Measurements from ENCODE around the gene AATK. TPM values are rescaled to one million over a fixed set of nuclear protein-coding genes. Genes with fewer than 3 reads are reported as not detected.

The AATK gene
- total and polyA plus RNA-seq, 2 of the 13 experiments (the other 11 are each of a cell fraction or from before 2014, with no cell fraction given) = 2.9 to 8.4 TPM

DNA sequence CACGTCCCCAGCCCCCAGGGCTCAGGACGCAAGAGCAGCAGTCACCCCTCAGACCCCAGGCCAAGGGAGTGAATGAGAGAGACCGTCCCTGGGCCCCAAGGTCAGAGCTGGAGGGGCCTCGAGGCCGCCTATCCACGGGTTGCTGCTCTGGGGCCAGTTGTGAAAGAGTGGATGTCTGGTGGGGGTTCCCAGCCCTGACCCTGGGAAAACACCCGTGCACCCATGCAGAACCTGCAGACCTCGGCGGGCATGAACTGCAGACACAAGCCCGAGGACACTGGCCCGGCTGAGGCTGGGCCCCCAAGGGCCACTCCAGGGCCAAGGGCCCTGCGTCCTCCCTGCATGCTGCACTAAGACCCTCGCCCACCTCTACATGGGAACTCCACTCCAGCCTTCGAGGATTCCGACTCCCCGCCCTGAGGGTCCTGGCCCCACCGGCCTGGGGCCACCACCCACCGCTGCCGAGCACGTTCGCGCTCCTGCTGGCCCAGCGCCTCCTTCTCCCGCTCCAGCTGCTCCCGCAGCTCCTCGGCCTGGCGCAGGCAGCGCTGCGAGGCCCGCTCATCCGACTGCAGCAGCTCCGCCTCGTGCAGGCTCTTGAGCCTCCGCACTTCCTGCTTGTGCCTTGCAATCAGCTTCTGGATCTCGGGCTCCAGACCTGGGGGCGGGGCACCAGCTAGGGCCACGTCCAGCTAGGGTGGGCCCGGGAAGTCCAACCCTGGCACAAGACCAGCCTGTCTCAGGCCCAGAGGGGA lies 27.6 kb upstream of the AATK start:
- Histone ChIP-seq H3K4me1 (ENCODE audit: insufficient read depth, low read length) (no peaks in the 10 kb centered on the region), H3K4me3 (replicated peaks in 1 of 3; ENCODE audit: insufficient read depth in 1 of 3, low read depth in 2 of 3, low read length in 3 of 3) (no peak overlapping the region), H3K36me3 (replicated peaks in 1 of 2; ENCODE audit: control insufficient read depth in 1 of 2, insufficient read depth in 2 of 2, low read length in 2 of 2) (peaks cover 13 to 16% of the 10 kb centered on the region in 2 experiments; a peak in 4 of 5 replicates), H3K9me3 (ENCODE audit: low read length) (no peaks in the 10 kb centered on the region), H3K27me3 (ENCODE audit: control insufficient read depth in 1 of 2, insufficient read depth in 2 of 2, low read length in 2 of 2) (no peaks in the 10 kb centered on the region), H3K27ac (ENCODE audit: extremely low read length, insufficient read depth, low read length) (no peak overlapping the region), H3K9ac (ENCODE audit: insufficient read depth, low read depth, low read length) (no peak overlapping the region), H2AFZ (ENCODE audit: low read length) (no peak overlapping the region), H4K20me1 (ENCODE audit: insufficient read depth, low read length) (no peaks in the 10 kb centered on the region), H3K4me2 (ENCODE audit: low read depth, low read length) (no peak overlapping the region), H3K79me2 (ENCODE audit: insufficient read depth, low read length) (no peaks in the 10 kb centered on the region)
- in situ Hi-C loops (cut with HindIII; ENCODE audit: extremely low pct_ligation_motif_present, low pct_unique_long_range_greater_than_20kb) (loop anchor here (5.0 kb wide), 1 partner anchor 51 kb away; no protein-coding TSS in a partner anchor), intact Hi-C loops (cut with micrococcal nuclease; ENCODE audit: unreplicated experiment) (no loop called here)
- ATAC-seq (no peak), DNase-seq (ENCODE audit: low spot score) (no peak), FAIRE-seq (no peak)
- TF ChIP-seq, protein P1, sequence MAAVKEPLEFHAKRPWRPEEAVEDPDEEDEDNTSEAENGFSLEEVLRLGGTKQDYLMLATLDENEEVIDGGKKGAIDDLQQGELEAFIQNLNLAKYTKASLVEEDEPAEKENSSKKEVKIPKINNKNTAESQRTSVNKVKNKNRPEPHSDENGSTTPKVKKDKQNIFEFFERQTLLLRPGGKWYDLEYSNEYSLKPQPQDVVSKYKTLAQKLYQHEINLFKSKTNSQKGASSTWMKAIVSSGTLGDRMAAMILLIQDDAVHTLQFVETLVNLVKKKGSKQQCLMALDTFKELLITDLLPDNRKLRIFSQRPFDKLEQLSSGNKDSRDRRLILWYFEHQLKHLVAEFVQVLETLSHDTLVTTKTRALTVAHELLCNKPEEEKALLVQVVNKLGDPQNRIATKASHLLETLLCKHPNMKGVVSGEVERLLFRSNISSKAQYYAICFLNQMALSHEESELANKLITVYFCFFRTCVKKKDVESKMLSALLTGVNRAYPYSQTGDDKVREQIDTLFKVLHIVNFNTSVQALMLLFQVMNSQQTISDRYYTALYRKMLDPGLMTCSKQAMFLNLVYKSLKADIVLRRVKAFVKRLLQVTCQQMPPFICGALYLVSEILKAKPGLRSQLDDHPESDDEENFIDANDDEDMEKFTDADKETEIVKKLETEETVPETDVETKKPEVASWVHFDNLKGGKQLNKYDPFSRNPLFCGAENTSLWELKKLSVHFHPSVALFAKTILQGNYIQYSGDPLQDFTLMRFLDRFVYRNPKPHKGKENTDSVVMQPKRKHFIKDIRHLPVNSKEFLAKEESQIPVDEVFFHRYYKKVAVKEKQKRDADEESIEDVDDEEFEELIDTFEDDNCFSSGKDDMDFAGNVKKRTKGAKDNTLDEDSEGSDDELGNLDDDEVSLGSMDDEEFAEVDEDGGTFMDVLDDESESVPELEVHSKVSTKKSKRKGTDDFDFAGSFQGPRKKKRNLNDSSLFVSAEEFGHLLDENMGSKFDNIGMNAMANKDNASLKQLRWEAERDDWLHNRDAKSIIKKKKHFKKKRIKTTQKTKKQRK (IDR thresholded peaks at IDR 0.05; ENCODE audit: low read length) = no peak
- TF ChIP-seq MED1 (CRISPR knock-in tag; IDR thresholded peaks at IDR 0.05) = no peak
- TF ChIP-seq ZNF749 (CRISPR knock-in tag; IDR thresholded peaks at IDR 0.05; ENCODE audit: borderline replicate concordance) = no peak
- TF ChIP-seq KLF11 (CRISPR knock-in tag; IDR thresholded peaks at IDR 0.05) = no peak
- no peak for TF ChIP-seq ZNF768 (CRISPR knock-in tag; IDR thresholded peaks at IDR 0.05)
- no peak for TF ChIP-seq RAD21 (CRISPR knock-in tag; IDR thresholded peaks at IDR 0.05)
- no peak for TF ChIP-seq KDM4B (CRISPR knock-in tag; IDR thresholded peaks at IDR 0.05)
- no peak for TF ChIP-seq GABPB1 (CRISPR knock-in tag; IDR thresholded peaks at IDR 0.05)
- TF ChIP-seq ZNF552 (CRISPR knock-in tag; IDR thresholded peaks at IDR 0.05; ENCODE audit: borderline replicate concordance) = no peak
- no peak for TF ChIP-seq NR2F2 (IDR thresholded peaks at IDR 0.05; ENCODE audit: borderline replicate concordance, low read depth)
- no peak for TF ChIP-seq ARNTL (CRISPR knock-in tag; IDR thresholded peaks at IDR 0.05)
- TF ChIP-seq, protein P2, sequence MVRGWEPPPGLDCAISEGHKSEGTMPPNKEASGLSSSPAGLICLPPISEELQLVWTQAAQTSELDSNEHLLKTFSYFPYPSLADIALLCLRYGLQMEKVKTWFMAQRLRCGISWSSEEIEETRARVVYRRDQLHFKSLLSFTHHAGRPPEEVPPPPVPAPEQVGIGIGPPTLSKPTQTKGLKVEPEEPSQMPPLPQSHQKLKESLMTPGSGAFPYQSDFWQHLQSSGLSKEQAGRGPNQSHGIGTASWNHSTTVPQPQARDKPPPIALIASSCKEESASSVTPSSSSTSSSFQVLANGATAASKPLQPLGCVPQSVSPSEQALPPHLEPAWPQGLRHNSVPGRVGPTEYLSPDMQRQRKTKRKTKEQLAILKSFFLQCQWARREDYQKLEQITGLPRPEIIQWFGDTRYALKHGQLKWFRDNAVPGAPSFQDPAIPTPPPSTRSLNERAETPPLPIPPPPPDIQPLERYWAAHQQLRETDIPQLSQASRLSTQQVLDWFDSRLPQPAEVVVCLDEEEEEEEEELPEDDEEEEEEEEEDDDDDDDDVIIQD (CRISPR knock-in tag; IDR thresholded peaks at IDR 0.05; ENCODE audit: low read depth) = no peak
- TF ChIP-seq FLYWCH1 (CRISPR knock-in tag; IDR thresholded peaks at IDR 0.05) = no peak
- TF ChIP-seq KDM6A (CRISPR knock-in tag; IDR thresholded peaks at IDR 0.05; ENCODE audit: low read depth) = no peak
- TF ChIP-seq SIX1 (CRISPR knock-in tag; IDR thresholded peaks at IDR 0.05; ENCODE audit: borderline replicate concordance) = no peak
- BruUV-seq (replicated peaks) = no TSS peak
- ChIA-PET CTCF (ENCODE audit: low intra/inter-chr PET ratio, low total read pairs) (no interaction called here), POLR2A (interaction anchor here (1.4 kb wide), 1 partner anchor 29 kb away, joined by 3 read pairs; the partner anchor contains the start of gene CEP131)
- 91% methylated on average over 37 of the region's 38 CpGs for WGBS (ENCODE audit: low lambda C conversion rate)

Data from HepG2 (cell line).